Airway epithelial cell (primary cell): ENCODE measurements around the gene HDAC6. TPM values are rescaled to one million over a fixed set of nuclear protein-coding genes. Genes with fewer than 3 reads are reported as not detected.

ENCODE experiments used
- total RNA-seq: library from RNA; depleted of rRNA; stranded (reverse); fragments of >200 nt; gene quantifications from 2 replicates; pipeline ENCODE4 v1.2.3, GENCODE V29; 2015

The HDAC6 gene
- 24.9 and 28.6 TPM in 2 replicates for total RNA-seq

DNA sequence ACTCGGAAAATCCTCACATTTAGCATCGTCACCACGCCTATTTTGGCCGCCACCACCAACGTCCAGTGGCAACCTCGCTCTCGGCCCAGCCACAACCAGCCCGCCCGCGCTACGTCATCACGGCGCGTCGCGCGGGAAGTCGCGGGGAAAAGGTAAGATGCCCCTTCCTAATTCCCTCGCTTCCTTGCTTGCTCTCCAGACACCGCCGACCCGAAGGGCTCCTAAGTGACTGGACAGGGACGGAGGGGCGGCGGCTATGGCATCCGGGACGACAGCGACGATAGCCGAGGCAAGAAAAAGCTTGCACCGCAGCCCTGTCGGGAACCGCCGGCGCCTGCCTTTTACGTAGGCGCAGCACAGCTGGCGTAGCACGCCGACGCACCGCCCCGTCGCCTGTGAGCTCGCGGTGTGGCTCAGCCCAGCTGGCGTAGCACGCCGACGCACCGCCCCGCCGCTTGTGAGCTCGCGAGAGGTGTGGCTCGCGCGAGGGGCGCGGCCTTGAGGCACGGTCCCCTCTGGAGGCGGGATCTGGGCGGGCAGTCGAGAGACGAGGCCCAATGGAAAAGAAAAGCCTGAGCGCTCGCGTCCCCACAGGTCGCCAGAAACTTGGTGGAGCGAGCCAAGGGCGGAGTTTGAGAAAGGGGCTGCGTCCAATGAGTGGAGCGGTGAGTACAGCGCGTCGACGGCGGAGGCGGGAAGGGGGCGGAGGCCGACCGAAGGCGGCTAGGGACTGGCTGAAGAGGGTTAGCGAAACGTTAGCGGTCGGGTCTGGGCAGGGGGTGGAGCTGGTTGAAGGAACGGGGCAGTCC lies at the start of gene HDAC6:
Gene HDAC6, plus strand, starts transcription at position 788 of the 809 bp plus-strand sequence. CDS start 626 bp downstream, outside the sequence.

DNA sequence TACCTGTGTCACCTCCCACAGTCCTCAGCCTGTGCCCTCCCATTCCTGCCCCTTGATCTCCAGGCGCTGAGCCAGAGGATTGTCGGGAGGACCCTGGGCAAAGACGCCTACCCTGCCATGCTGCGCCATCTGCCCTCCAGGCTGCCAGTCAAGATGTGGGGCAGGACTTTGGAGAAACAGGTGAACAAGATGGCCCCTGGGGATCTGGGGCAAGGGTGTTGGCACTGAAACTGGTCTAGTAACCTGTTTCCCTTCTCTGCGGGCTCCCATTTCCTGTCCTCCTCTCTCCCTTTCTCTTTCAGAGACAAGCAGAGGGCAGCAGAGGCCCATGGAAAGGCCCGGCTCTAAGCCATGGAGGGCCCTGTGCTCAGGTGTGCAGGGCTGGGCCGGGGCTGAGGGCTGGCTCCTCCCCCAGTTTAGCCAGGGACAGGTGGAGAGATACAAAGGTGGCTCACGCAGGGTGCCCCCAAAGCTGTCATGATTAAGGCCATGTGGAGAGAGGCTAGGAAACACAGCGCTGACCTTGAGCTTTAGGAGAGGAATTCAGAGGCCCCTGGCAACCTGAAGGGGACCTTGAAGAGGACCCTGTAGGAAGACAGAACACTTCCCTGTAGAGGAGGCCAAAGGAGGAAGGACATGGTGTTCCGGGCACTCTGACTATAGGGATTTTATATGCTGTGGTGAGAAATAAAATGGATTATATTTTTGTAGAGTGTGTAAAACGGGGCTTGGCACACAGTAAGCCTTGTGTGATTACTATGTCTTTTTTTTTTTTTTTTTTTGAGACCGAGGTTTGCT lies 40.0 kb upstream of the HDAC6 start, which contains the start of gene GLOD5:
Gene GLOD5, plus strand, starts transcription at position 74 of the 798 bp plus-strand sequence. Its CDS starts 44 bp downstream, at position 118.

DNA sequence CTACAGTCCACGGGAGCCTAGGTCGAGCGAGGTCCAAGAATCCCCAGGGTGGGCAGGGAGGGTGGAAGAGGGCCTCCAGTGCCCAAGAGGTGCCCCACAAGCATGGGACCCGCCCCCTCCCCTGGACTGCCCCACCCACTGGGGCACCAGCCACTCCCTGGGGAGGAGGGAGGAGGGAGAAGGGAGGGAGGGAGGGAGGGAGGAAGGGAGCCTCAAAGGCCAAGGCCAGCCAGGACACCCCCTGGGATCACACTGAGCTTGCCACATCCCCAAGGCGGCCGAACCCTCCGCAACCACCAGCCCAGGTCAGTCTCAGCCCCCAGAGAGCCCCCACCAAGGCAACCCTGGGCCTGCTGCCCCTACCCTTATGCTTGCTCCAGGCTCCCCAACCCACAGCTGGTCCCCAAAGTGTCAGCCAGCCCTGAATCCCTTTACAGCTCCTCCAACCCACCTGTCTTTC lies 15.5 kb upstream of the HDAC6 start, which contains the start of gene GATA1:
Gene GATA1, plus strand, starts transcription at position 250 of the 460 bp plus-strand sequence. CDS start 4,520 bp downstream, outside the sequence.

DNA sequence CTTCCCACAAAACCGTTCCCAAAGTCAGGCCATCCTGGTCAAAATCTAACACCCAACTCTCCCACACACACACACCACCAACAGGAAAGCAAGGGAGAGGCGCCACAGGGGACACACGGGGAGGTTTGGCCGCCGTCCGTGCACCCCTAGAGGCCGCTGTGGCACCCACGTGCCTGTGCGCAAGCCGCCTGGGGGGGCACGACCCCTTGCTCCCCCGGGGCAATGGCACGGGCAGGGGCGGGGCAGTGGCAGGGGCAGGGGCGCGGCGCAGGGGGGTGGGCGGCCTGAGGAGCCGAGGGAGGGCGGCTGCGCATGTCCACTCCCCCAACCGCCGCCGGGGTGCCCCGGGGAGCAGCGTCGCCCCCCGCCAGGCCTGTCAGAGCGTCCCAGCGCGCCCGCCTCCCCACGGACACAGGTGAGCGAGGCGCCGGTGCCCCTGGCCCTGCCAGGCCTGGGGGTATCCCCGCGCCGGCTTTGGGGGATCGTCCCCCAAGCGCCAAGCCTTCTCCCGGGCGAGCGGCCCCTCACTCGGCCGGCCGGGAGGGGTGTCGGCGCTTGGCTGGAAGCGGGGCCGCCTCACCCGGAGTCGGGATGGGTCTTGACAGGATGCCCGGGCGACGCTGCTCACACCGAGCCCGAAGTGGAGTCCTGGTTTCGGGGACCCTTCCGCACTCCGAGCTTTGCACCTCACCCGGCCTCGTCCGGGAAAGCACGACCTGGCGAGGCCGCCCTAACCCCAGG lies 24.4 kb downstream of the HDAC6 start, which contains the start of gene ERAS:
Gene ERAS, plus strand, starts transcription at position 379 of the 741 bp plus-strand sequence. CDS start 2,611 bp downstream, outside the sequence.

DNA sequence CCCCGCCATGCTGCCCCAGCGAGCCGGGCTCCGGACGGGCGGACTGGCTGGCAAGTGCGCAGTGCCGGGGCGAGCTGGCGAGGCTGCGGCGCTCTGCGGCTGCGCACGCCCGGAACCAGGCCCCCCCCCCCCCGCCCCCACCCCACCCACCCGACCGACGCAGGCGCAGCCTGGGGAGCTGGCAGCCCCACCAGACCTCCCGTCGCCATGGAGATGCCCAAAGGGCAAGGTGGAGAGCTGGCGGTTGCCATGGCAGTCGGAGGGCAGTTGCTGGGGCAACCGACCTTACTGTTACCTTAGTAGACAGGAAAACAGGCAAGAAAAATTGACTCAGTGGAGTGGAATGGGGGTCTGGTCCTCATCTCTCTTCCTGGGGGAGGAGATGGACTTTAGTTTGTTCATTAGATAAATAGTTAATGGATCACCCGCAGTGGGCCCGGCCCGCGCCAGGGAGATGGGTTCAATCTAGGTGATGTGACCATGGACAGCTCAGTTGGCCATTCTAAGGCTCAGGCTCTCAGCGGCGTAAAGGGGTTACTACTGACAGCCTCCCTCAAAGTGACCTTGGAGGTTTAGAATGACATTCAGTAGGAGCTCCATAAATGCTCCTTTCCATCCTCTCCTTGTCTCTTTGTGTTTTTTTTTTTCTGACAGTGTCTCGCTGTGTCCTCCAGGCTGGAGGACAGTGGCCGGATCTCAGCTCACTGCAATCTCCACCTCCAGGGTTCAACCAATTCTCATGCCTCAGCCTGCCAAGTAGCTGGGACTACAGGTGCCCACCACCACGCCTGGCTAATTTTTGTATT lies 33.9 kb downstream of the HDAC6 start, which contains the start of gene PCSK1N:
Gene PCSK1N, minus strand, starts transcription at position 87 of the 806 bp plus-strand sequence. Its CDS starts 78 bp downstream, at position 9.

Other genes starting within 250 kb of the HDAC6 start
- gene RBM3, start 227.6 kb upstream of the HDAC6 start, total RNA-seq: 144 and 157 TPM in 2 replicates
- 68.0 and 92.2 TPM in 2 replicates for gene WDR13, start 204.6 kb upstream of the HDAC6 start, total RNA-seq
- gene WAS, start 118.3 kb upstream of the HDAC6 start, total RNA-seq: 0.14 and 0.21 TPM in 2 replicates
- gene SUV39H1, start 105.3 kb upstream of the HDAC6 start, total RNA-seq: 13.0 and 13.6 TPM in 2 replicates
- not detected in 2 replicates for gene GLOD5, start 40.3 kb upstream of the HDAC6 start, total RNA-seq
- gene GATA1, start 15.5 kb upstream of the HDAC6 start, total RNA-seq: not detected in 2 replicates
- not detected in 2 replicates for gene ERAS, start 24.4 kb downstream of the HDAC6 start, total RNA-seq
- 13.2 and 15.4 TPM in 2 replicates for gene PCSK1N, start 33.5 kb downstream of the HDAC6 start, total RNA-seq
- 74.8 and 113 TPM in 2 replicates for gene TIMM17B, start 95.7 kb downstream of the HDAC6 start, total RNA-seq
- 64.3 and 68.2 TPM in 2 replicates for gene PQBP1, start 95.9 kb downstream of the HDAC6 start, total RNA-seq
- 25.6 and 26.7 TPM in 2 replicates for gene SLC35A2, start 109.6 kb downstream of the HDAC6 start, total RNA-seq
- 7.5 and 14.6 TPM in 2 replicates for gene PIM2, start 117.0 kb downstream of the HDAC6 start, total RNA-seq
- gene OTUD5, start 155.5 kb downstream of the HDAC6 start, total RNA-seq: 30.3 and 32.0 TPM in 2 replicates
- under 0.01 and 0.14 TPM in 2 replicates for gene KCND1, start 169.8 kb downstream of the HDAC6 start, total RNA-seq
- 9.9 and 14.4 TPM in 2 replicates for gene GRIPAP1, start 200.2 kb downstream of the HDAC6 start, total RNA-seq
- gene TFE3, start 241.3 kb downstream of the HDAC6 start, total RNA-seq: 41.7 and 45.1 TPM in 2 replicates